ENCODE data around the gene WWOX.

DNA sequence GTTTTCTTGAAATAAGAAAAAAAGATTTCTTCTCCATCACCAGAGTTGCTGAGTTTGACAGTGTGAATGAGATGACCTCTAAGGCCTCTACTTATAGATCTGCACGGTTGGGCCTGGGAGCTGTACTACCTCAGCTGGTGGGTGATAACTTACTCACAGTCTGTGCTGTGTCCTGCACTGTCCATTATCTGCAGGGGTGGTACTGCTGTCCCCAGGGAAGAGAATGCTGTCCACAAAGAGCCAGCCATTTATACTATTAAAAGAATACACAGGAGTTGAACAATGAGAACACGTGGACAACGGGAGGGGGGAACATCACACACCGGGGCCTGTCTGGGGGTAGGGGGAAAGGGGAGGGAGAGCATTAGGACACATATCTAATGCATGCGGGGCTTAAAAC is 655.3 kb downstream of the WWOX start:
- TF ChIP-seq, protein P1, sequence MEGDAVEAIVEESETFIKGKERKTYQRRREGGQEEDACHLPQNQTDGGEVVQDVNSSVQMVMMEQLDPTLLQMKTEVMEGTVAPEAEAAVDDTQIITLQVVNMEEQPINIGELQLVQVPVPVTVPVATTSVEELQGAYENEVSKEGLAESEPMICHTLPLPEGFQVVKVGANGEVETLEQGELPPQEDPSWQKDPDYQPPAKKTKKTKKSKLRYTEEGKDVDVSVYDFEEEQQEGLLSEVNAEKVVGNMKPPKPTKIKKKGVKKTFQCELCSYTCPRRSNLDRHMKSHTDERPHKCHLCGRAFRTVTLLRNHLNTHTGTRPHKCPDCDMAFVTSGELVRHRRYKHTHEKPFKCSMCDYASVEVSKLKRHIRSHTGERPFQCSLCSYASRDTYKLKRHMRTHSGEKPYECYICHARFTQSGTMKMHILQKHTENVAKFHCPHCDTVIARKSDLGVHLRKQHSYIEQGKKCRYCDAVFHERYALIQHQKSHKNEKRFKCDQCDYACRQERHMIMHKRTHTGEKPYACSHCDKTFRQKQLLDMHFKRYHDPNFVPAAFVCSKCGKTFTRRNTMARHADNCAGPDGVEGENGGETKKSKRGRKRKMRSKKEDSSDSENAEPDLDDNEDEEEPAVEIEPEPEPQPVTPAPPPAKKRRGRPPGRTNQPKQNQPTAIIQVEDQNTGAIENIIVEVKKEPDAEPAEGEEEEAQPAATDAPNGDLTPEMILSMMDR (IDR thresholded peaks at IDR 0.05; ENCODE audit: low read length): no peak
- no peak for TF ChIP-seq EZH2 (optimal IDR thresholded peaks at IDR 0.05; ENCODE audit: low read depth, low read length)

All from MM.1S (cell line).